Transverse colon (tissue), 4 donors: ENCODE data around the gene TMEM240.

Source experiments
- EP300 ChIP-seq: sonication (generic); formaldehyde crosslinking; IDR thresholded peaks from one replicate; pipeline ENCODE4 v1.6.1; 2017; ENCODE audit warnings: antibody characterized with exemption, low read depth
- POLR2AphosphoS5 ChIP-seq, 3 donors: sonication (generic); formaldehyde crosslinking; IDR thresholded peaks; one replicate each; pipeline ENCODE4 v1.6.1; 2016; ENCODE audit warnings: antibody characterized with exemption in 3 of 3
- TF ChIP-seq, protein P1 (sequence below), 5 experiments: fragments of 200-600 bp in 3 of 5; fragments of 450-650 bp in 2 of 5; sonication (generic) in 3 of 5; IDR thresholded peaks; 1 replicate in 2 of 5; 2 replicates in 3 of 5; pipeline ENCODE4 v1.5.1; 2016 to 2017; ENCODE audit warnings: antibody characterized with exemption in 5 of 5, inconsistent platforms in 3 of 5, mild to moderate bottlenecking in 2 of 5, moderate library complexity in 1 of 5

DNA sequence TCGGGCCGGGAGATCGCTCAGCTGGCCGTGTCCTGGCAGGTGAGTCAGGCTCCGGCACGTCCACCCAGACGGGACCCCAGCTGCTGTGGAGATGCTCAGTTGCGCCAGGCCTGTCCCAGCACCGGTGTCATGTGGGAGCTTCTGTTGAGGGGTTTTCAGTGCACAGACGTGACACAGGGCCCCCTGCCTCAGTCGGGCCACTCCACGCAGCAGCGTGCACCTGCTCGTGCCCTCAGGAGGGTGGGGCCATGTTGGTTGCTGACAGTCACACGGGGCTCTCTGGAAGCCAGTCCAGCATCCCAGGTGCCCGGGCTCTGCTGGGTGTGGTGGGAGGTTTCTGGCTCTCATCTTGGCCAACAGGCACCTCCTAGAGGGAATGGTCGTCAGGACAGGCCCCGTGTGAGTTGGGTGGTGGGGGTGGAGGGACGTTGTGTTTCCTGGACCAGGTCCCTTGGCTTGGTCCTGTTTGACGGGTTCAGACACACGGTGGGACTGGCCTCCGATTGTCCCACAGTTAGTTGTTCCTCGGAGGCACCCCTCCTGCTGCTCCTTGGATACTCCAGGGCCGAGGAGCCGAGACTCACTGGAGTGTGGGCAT lies 49.7 kb downstream of the TMEM240 start:
- TF ChIP-seq, protein P1, sequence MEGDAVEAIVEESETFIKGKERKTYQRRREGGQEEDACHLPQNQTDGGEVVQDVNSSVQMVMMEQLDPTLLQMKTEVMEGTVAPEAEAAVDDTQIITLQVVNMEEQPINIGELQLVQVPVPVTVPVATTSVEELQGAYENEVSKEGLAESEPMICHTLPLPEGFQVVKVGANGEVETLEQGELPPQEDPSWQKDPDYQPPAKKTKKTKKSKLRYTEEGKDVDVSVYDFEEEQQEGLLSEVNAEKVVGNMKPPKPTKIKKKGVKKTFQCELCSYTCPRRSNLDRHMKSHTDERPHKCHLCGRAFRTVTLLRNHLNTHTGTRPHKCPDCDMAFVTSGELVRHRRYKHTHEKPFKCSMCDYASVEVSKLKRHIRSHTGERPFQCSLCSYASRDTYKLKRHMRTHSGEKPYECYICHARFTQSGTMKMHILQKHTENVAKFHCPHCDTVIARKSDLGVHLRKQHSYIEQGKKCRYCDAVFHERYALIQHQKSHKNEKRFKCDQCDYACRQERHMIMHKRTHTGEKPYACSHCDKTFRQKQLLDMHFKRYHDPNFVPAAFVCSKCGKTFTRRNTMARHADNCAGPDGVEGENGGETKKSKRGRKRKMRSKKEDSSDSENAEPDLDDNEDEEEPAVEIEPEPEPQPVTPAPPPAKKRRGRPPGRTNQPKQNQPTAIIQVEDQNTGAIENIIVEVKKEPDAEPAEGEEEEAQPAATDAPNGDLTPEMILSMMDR (IDR thresholded peaks at IDR 0.05): no peak
- TF ChIP-seq EP300 (no peak), POLR2AphosphoS5 (IDR thresholded peaks at IDR 0.05) (no peak)
